Mesenchymal stem cell (in vitro differentiated cells and primary cell): ENCODE measurements around the gene PMPCB. TPM values are rescaled to one million over a fixed set of nuclear protein-coding genes. Genes with fewer than 3 reads are reported as not detected.

Source experiments
- small RNA-seq: library from polyadenylated mRNA; stranded (forward); fragments of <200 nt; extraction: miRNeasy Mini kit (QIAGEN cat#:217004); gene quantifications from one replicate; pipeline ENCODE3, GENCODE V24; 2013; ENCODE audit warnings: low read depth

PMPCB gene

Small RNA genes lying within 50 kb of the gene (small RNA-seq; reads per million reads assigned to genes)
- gene RPS29P16 = not detected
